ENCODE data around the gene BANP.
"Not testable (repeated sequence)": the region's sequence is repeated elsewhere in the genome, so short reads cannot be mapped to it uniquely, and the experiment has no call there.

- TF ChIP-seq CTCF (conservative IDR thresholded peaks at IDR 0.05; ENCODE audit: low read length); EZH2phosphoT487 (IDR thresholded peaks at IDR 0.05; ENCODE audit: borderline replicate concordance, low read depth, low read length): not testable (repeated sequence)
These were observed 14.0 kb upstream of the BANP start for GRCh38 chr16:87937231-87937542.
